Activated naive CD4-positive, alpha-beta T cell treated with anti-CD3 and anti-CD28 coated beads, Interleukin-2, amount 50 U/mL, for 24 hours (primary cell): Measurements from ENCODE around the gene WSB2.
"Not testable (repeated sequence)": the region's sequence is repeated elsewhere in the genome, so short reads cannot be mapped to it uniquely, and the experiment has no call there.

Source experiments
- H3K27ac Mint-ChIP-seq: one replicate; pipeline ENCODE4 v1.8.0; 2021; ENCODE audit warnings: mild to moderate bottlenecking, mixed read lengths
- H3K27me3 Mint-ChIP-seq: one replicate; pipeline ENCODE4 v1.8.0; 2021; ENCODE audit warnings: mixed read lengths
- H3K36me3 Mint-ChIP-seq: one replicate; pipeline ENCODE4 v1.8.0; 2021; ENCODE audit warnings: mixed read lengths
- H3K4me1 Mint-ChIP-seq: one replicate; pipeline ENCODE4 v1.8.0; 2021; ENCODE audit warnings: mixed read lengths
- H3K4me3 Mint-ChIP-seq: one replicate; pipeline ENCODE4 v1.8.0; 2021; ENCODE audit warnings: mild to moderate bottlenecking, mixed read lengths
- H3K9me3 Mint-ChIP-seq: one replicate; pipeline ENCODE4 v1.8.0; 2021; ENCODE audit warnings: mixed read lengths

Gene WSB2

GRCh38 chr12:118061011-118061872, at the start of gene WSB2:
WSB2 (minus strand) TSS chr12:118061179; CDS start chr12:118061048, 131 bp downstream.
- Mint-ChIP-seq H3K36me3 (no peaks in the 10 kb centered on the region), H3K4me1 (peaks cover 54% of the 10 kb centered on the region), H3K27ac (peak within 1 kb of the TSS; percentile 95), H3K27me3 (no peaks in the 10 kb centered on the region), H3K4me3 (peak within 1 kb of the TSS; percentile 98), H3K9me3 (no peaks in the 10 kb centered on the region)

DNA sequence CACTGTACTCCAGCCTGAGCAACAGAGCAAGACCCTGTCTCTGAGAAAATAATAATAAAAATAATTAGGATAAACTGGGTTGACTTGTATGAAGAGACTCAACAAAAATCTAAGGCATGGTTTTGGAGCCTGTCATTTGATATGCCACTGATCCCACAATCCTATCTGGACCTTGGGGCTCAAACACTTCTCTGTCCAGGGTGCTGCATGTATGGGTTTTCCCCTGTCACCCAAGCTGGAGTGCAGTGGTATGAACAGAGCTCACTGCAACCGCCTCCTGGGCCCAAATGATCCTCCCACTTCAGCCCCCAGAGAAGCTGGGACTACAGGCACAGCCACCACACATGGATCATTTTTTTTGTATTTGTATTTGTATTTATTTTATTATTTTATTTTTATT, 48.1 kb upstream of the WSB2 start:
- H3K4me1 Mint-ChIP-seq, result peaks cover 4% of the 10 kb centered on the region
- no peak overlapping the region for H3K4me3 Mint-ChIP-seq
- H3K27ac Mint-ChIP-seq, result no peak overlapping the region
- no peaks in the 10 kb centered on the region for H3K9me3 Mint-ChIP-seq
- H3K27me3 Mint-ChIP-seq, result peaks cover 7% of the 10 kb centered on the region
- H3K36me3 Mint-ChIP-seq, result no peaks in the 10 kb centered on the region

- no peaks in the 10 kb centered on the region for H3K9me3 Mint-ChIP-seq
- peaks cover 9% of the 10 kb centered on the region for H3K4me1 Mint-ChIP-seq
- H3K27me3 Mint-ChIP-seq, result peaks cover 11% of the 10 kb centered on the region
- H3K4me3 Mint-ChIP-seq, result no peak overlapping the region
- no peak overlapping the region for H3K27ac Mint-ChIP-seq
- no peaks in the 10 kb centered on the region for H3K36me3 Mint-ChIP-seq
Observed at GRCh38 chr12:118107694-118108093, 46.7 kb upstream of the WSB2 start.

- Mint-ChIP-seq H3K36me3 (no peaks in the 10 kb centered on the region), H3K9me3 (no peaks in the 10 kb centered on the region), H3K4me3 (no peak overlapping the region), H3K4me1 (peaks cover 9% of the 10 kb centered on the region), H3K27me3 (peaks cover 11% of the 10 kb centered on the region), H3K27ac (no peak overlapping the region)
Observed at GRCh38 chr12:118107011-118107410, 46.0 kb upstream of the WSB2 start.

GRCh38 chr12:118103601-118104382, 42.8 kb upstream of the WSB2 start, which contains the start of gene VSIG10:
VSIG10 (minus strand) TSS chr12:118104011; CDS start chr12:118103671, 340 bp downstream.
- no peaks in the 10 kb centered on the region for H3K9me3 Mint-ChIP-seq
- H3K36me3 Mint-ChIP-seq, result no peaks in the 10 kb centered on the region
- peak within 1 kb of the TSS; percentile 84 for H3K4me3 Mint-ChIP-seq
- peaks cover 9% of the 10 kb centered on the region for H3K4me1 Mint-ChIP-seq
- no peak within 1 kb of the TSS for H3K27ac Mint-ChIP-seq
- H3K27me3 Mint-ChIP-seq, result peaks cover 13% of the 10 kb centered on the region

DNA sequence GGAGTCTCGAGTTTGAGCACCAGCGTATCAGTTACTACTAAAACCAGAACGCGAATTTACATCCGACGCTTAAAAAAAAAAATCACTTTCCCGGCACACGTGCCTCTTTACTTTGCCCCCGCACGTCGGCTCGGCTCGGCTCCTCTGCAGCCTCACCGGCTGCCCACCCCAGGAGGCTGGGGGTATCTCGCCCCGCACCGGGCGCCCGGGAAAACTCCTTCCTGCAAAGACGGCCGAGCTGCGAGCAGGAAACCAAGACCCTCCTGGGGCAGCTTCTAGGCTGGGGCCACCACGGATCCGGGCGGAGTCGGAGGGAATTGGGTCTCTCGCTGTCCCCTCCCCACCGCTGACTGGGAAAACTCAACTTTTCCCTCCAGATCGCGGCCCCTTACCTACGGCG, 42.2 kb upstream of the WSB2 start:
- Mint-ChIP-seq H3K27me3 (peaks cover 16% of the 10 kb centered on the region), H3K9me3 (no peaks in the 10 kb centered on the region), H3K27ac (no peak overlapping the region), H3K4me3 (peak overlapping the region; percentile 84), H3K4me1 (peaks cover 9% of the 10 kb centered on the region), H3K36me3 (no peaks in the 10 kb centered on the region)

GRCh38 chr12:118102609-118103008, 41.6 kb upstream of the WSB2 start:
- Mint-ChIP-seq H3K4me3 (peak overlapping the region; percentile 84), H3K27me3 (peaks cover 16% of the 10 kb centered on the region), H3K27ac (no peak overlapping the region), H3K36me3 (no peaks in the 10 kb centered on the region), H3K9me3 (no peaks in the 10 kb centered on the region), H3K4me1 (peaks cover 9% of the 10 kb centered on the region)

GRCh38 chr12:118102070-118102469, 41.1 kb upstream of the WSB2 start:
- no peak overlapping the region for H3K4me3 Mint-ChIP-seq

GRCh38 chr12:118101051-118101450, 40.1 kb upstream of the WSB2 start:
- no peak overlapping the region for H3K4me3 Mint-ChIP-seq
- no peak overlapping the region for H3K27ac Mint-ChIP-seq
- peaks cover 16% of the 10 kb centered on the region for H3K27me3 Mint-ChIP-seq
- peaks cover 9% of the 10 kb centered on the region for H3K4me1 Mint-ChIP-seq
- H3K9me3 Mint-ChIP-seq, result no peaks in the 10 kb centered on the region
- H3K36me3 Mint-ChIP-seq, result no peaks in the 10 kb centered on the region

More at GRCh38 chr12:118102070-118102469, 41.1 kb upstream of the WSB2 start:
- Mint-ChIP-seq H3K27ac (no peak overlapping the region), H3K4me1 (peaks cover 9% of the 10 kb centered on the region), H3K9me3 (no peaks in the 10 kb centered on the region), H3K36me3 (no peaks in the 10 kb centered on the region), H3K27me3 (peaks cover 16% of the 10 kb centered on the region)

DNA sequence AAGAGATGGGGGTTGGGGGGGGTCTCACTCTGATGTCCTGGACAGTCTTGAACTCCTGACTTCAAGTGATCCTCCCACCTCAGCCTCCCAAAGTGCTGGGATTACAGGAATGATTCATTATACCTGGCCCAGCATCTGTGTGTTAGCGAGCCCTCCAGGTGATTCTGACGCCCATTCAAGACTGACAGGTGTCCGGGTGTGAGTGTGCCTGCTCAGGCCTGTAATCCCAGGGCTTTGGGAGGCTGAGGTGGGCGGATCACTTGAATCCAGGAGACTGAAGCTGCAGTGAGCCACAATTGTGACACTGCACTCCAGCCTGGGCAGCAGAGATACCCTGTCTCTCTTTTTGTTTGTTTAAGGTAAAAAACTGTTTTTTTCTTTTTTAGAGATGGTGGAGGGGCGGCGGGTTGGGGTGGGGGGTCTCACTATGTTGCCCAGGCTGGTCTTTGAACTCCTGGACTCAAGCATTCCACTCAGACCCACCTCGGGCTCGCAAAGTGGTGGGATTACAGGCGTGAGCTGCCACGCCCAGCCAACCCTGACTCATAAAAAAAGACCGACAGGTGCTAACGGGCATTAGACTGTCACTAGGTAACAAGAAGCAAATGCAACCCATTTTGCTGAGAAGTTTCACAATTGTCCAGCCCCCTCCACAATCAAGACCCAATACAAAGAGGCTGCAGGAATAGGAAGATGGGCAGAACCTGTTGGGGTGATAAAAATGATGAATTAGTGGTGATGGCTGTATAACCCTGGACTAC, 38.1 kb upstream of the WSB2 start:
- Mint-ChIP-seq H3K9me3 (no peaks in the 10 kb centered on the region), H3K36me3 (no peaks in the 10 kb centered on the region), H3K27me3 (peaks cover 9% of the 10 kb centered on the region), H3K4me1 (peaks cover 5% of the 10 kb centered on the region), H3K4me3 (no peak overlapping the region), H3K27ac (no peak overlapping the region)

GRCh38 chr12:118098401-118098800, 37.4 kb upstream of the WSB2 start:
- no peak overlapping the region for H3K4me3 Mint-ChIP-seq
- no peak overlapping the region for H3K27ac Mint-ChIP-seq
- H3K36me3 Mint-ChIP-seq, result no peaks in the 10 kb centered on the region
- peaks cover 9% of the 10 kb centered on the region for H3K27me3 Mint-ChIP-seq
- H3K4me1 Mint-ChIP-seq, result peaks cover 5% of the 10 kb centered on the region
- H3K9me3 Mint-ChIP-seq, result no peaks in the 10 kb centered on the region

- Mint-ChIP-seq H3K27ac (no peak overlapping the region), H3K4me3 (no peak overlapping the region), H3K9me3 (no peaks in the 10 kb centered on the region)
Observed at GRCh38 chr12:118094039-118094438, 33.1 kb upstream of the WSB2 start.

DNA sequence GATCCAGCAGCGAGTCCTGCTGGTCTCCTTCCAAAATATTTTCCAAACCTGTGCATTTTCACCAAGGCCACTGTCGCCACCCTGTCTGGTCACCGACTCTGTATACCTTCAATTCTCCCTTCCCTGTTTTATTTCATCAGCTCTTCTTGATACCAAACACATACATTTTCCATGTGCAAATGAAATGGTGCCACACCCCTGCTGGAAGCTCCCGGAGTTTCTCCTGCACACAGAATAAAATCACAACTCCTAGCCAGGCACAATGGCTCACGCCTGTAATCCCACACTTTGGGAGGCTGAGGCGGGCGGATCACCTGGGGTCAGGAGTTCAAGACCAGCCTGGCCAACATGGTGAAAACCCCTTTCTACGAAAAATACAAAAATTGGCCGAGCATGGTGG, 28.8 kb upstream of the WSB2 start:
- no peaks in the 10 kb centered on the region for H3K36me3 Mint-ChIP-seq
- H3K4me3 Mint-ChIP-seq, result no peak overlapping the region
- no peak overlapping the region for H3K27ac Mint-ChIP-seq
- no peaks in the 10 kb centered on the region for H3K9me3 Mint-ChIP-seq
- no peaks in the 10 kb centered on the region for H3K4me1 Mint-ChIP-seq
- no peaks in the 10 kb centered on the region for H3K27me3 Mint-ChIP-seq

More at GRCh38 chr12:118094039-118094438, 33.1 kb upstream of the WSB2 start:
- H3K4me1 Mint-ChIP-seq, result no peaks in the 10 kb centered on the region
- H3K27me3 Mint-ChIP-seq, result peaks cover 3% of the 10 kb centered on the region
- H3K36me3 Mint-ChIP-seq, result no peaks in the 10 kb centered on the region

- H3K36me3 Mint-ChIP-seq, result no peaks in the 10 kb centered on the region
- H3K9me3 Mint-ChIP-seq, result no peaks in the 10 kb centered on the region
- H3K27me3 Mint-ChIP-seq, result no peaks in the 10 kb centered on the region
- no peak overlapping the region for H3K4me3 Mint-ChIP-seq
- no peaks in the 10 kb centered on the region for H3K4me1 Mint-ChIP-seq
- no peak overlapping the region for H3K27ac Mint-ChIP-seq
Observed at GRCh38 chr12:118082161-118082560, 21.2 kb upstream of the WSB2 start.

- not testable (repeated sequence) for H3K36me3 Mint-ChIP-seq, H3K27me3 Mint-ChIP-seq, H3K4me3 Mint-ChIP-seq, H3K27ac Mint-ChIP-seq, H3K9me3 Mint-ChIP-seq, H3K4me1 Mint-ChIP-seq
Observed at GRCh38 chr12:118081521-118081920, 20.5 kb upstream of the WSB2 start.
